Thyroid gland (tissue), 4 donors: Measurements from ENCODE around the gene HK2. TPM values are rescaled to one million over a fixed set of nuclear protein-coding genes. Genes with fewer than 3 reads are reported as not detected.
"Not testable (repeated sequence)": the region's sequence is repeated elsewhere in the genome, so short reads cannot be mapped to it uniquely, and the experiment has no call there.

Source experiments
- DNase-seq, 2 donors: peaks; one replicate each; pipeline ENCODE4 v3.0.0-alpha.2; 2019
- H3K27ac ChIP-seq, 3 donors: fragments of 200-600 bp; sonication (generic); 1 replicate in 2 of 3; 2 replicates in 1 of 3; pipeline ENCODE4 v1.5.1; 2016 to 2019; ENCODE audit warnings: mild to moderate bottlenecking in 1 of 3, moderate library complexity in 1 of 3
- H3K27me3 ChIP-seq: fragments of 200-600 bp; sonication (generic); one replicate; pipeline ENCODE4 v1.5.1; 2019
- H3K36me3 ChIP-seq, 2 donors: fragments of 200-600 bp; sonication (generic); one replicate each; pipeline ENCODE4 v1.5.1; 2016 to 2019
- H3K4me1 ChIP-seq, 2 donors: fragments of 200-600 bp; sonication (generic); one replicate each; pipeline ENCODE4 v1.5.1; 2017 to 2019
- H3K4me3 ChIP-seq, 3 donors: fragments of 200-600 bp; sonication (generic); replicated peaks in 1 of 3; 1 replicate in 2 of 3; 2 replicates in 1 of 3; pipeline ENCODE4 v1.5.1; 2016; ENCODE audit warnings: mild to moderate bottlenecking in 1 of 3
- H3K9me3 ChIP-seq: fragments of 200-600 bp; sonication (generic); one replicate; pipeline ENCODE4 v1.5.1; 2017
- POLR2A ChIP-seq, 2 donors: fragments of 450-650 bp; IDR thresholded peaks; one replicate each; pipeline ENCODE4 v1.6.1; 2017; ENCODE audit warnings: antibody characterized with exemption in 2 of 2, mild to moderate bottlenecking in 2 of 2, moderate library complexity in 1 of 2
- WGBS, 2 donors: methylation state at CpG; one replicate each; pipeline ENCODE4 v1.1.5; 2017; 5-methylcytosine and 5-hydroxymethylcytosine counted together
- intact Hi-C: fragments of 100-400 bp; cut with DNase I; formaldehyde crosslinking; loops from one replicate; pipeline ENCODE4 v1.15.1; 2023
- total RNA-seq, 4 donors: library from RNA; depleted of rRNA; stranded (reverse); fragments of >200 nt; gene quantifications; one replicate each; pipeline ENCODE4 v1.2.3, GENCODE V29; 2016
- TF ChIP-seq, protein P1 (sequence below), 6 experiments: fragments of 200-600 bp in 3 of 6; fragments of 450-650 bp in 3 of 6; sonication (generic) in 3 of 6; IDR thresholded peaks; one replicate each; pipeline ENCODE4 v1.5.1; 2016 to 2019; ENCODE audit warnings: antibody characterized with exemption in 6 of 6, mild to moderate bottlenecking in 2 of 6, inconsistent platforms in 1 of 6, moderate library complexity in 1 of 6

Gene HK2
- total RNA-seq, 4 donors from 2014 or later: 6.7 to 47.8 (median 26.9) TPM

DNA sequence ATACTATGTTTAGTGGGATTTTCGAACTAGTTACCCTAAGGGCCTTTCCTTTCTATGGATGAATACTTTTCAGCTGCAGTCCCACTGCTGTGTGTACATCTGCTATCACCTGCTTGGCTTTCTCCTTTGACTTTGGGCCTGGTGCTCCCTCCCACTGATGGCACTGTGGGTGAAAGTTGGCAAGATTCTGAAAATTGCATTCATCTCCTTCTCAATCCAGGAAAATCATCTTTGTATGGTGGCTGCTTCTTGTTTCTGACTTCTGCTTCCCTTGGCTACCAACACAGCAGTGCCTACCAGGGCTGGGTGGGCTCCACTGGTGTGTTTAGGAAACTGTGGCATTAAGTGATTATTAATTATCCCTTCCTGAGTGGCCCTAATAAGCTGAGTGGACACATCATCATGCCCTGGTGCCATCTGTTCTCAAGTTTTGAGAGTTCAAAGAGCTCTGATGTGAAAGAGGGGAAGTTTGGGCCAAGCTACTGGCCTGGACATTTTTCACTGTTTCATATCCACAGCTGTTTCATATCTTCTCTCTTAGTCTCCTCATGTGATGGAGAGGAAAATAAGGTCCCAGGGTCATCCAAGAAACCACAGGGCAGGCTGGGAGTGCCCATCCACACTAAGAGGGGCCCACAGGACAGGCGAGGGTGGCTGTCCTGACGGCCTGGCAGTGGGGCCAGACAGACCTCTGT lies 16.7 kb downstream of the HK2 start:
- Histone ChIP-seq H3K9me3 (no peaks in the 10 kb centered on the region), H3K27ac (peak overlapping the region in 2 of 3 donors; percentile 16 to 26), H3K4me3 (no peak overlapping the region), H3K27me3 (no peaks in the 10 kb centered on the region), H3K4me1 (peaks cover 3 to 30% of the 10 kb centered on the region in 2 donors), H3K36me3 (no peaks in the 10 kb centered on the region)
- DNase-seq: no peak
- WGBS, 2 donors: 94 to 96% methylated on average over 3 of the region's 3 CpGs
- TF ChIP-seq, protein P1, sequence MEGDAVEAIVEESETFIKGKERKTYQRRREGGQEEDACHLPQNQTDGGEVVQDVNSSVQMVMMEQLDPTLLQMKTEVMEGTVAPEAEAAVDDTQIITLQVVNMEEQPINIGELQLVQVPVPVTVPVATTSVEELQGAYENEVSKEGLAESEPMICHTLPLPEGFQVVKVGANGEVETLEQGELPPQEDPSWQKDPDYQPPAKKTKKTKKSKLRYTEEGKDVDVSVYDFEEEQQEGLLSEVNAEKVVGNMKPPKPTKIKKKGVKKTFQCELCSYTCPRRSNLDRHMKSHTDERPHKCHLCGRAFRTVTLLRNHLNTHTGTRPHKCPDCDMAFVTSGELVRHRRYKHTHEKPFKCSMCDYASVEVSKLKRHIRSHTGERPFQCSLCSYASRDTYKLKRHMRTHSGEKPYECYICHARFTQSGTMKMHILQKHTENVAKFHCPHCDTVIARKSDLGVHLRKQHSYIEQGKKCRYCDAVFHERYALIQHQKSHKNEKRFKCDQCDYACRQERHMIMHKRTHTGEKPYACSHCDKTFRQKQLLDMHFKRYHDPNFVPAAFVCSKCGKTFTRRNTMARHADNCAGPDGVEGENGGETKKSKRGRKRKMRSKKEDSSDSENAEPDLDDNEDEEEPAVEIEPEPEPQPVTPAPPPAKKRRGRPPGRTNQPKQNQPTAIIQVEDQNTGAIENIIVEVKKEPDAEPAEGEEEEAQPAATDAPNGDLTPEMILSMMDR (IDR thresholded peaks at IDR 0.05): no peak
- TF ChIP-seq POLR2A (IDR thresholded peaks at IDR 0.05): no peak
- intact Hi-C loops: no loop called here

DNA sequence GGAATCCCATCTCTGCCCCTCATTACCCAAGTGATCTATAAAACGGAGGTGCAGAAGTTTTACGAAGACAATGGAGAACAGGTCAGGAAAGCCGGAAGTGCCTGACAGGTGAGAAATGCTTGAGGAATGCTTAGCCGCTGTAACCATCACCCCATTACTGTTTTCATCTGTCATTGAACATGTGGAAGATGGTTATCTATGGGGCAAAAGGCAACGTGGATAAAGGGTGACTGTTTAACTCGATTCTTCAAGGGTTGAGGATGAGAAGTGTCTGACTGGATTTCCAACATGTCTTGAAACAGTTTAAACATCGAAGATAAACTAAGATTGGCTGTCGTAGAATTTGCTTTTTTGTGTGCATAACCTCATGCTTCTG lies 17.3 kb downstream of the HK2 start:
- no peak for DNase-seq
- no peaks in the 10 kb centered on the region for H3K36me3 ChIP-seq
- intact Hi-C loops: no loop called here
- H3K4me3 ChIP-seq: no peak overlapping the region
- H3K27ac ChIP-seq: no peak overlapping the region
- no peaks in the 10 kb centered on the region for H3K9me3 ChIP-seq
- peaks cover 3 to 24% of the 10 kb centered on the region in 2 donors for H3K4me1 ChIP-seq
- TF ChIP-seq, protein P1 (IDR thresholded peaks at IDR 0.05): no peak
- TF ChIP-seq POLR2A (IDR thresholded peaks at IDR 0.05): no peak
- no peaks in the 10 kb centered on the region for H3K27me3 ChIP-seq
- 86 to 90% methylated on average over 8 of the region's 8 CpGs for WGBS, 2 donors

DNA sequence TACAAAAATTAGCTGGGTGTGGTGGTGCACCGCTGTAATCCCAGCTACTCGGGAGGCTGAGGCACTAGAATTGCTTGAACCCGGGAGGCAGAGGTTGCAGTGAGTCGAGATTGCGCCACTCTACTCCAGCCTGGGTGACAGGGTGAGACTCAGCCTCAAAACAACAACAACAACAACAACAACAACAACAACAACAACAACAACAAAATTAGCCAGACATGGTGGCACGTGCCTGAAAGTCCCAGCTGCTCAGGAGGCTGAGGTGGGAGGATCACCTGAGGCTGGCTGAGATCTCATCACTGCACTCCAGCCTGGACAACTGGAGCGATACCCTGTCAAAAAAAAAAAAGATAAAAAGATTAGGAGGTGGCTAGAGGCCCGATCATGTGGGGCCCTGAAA lies 19.4 kb downstream of the HK2 start:
- H3K27me3 ChIP-seq, H3K36me3 ChIP-seq, intact Hi-C loops, DNase-seq, H3K27ac ChIP-seq, H3K4me3 ChIP-seq, H3K9me3 ChIP-seq: not testable (repeated sequence)
- WGBS, 2 donors: 92 to 97% methylated on average over 8 of the region's 8 CpGs
- peaks cover 3 to 16% of the 10 kb centered on the region in 2 donors for H3K4me1 ChIP-seq

DNA sequence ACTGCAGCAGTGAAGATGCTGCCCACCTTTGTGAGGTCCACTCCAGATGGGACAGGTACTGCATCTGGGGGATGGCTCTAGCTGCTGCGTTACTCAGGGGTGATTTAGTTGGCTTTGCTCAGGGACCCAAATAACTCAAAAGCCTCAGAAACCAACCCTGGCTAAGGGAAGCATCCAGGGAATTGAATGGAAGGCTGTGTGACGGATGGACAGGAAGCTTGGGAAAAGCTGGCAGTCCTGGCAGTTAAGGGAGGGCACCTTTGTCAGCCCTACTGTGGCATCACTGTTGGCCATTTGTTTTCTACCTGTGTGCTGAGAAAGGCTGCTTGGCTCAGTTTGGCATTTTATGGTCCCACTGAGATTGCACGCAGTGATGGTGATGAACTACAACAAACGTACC lies 20.5 kb downstream of the HK2 start:
- no peaks in the 10 kb centered on the region for H3K27me3 ChIP-seq
- no peaks in the 10 kb centered on the region for H3K9me3 ChIP-seq
- H3K27ac ChIP-seq: no peak overlapping the region
- intact Hi-C loops: no loop called here
- no peaks in the 10 kb centered on the region for H3K36me3 ChIP-seq
- H3K4me1 ChIP-seq: peaks cover 2 to 13% of the 10 kb centered on the region in 2 donors
- no peak for TF ChIP-seq POLR2A (IDR thresholded peaks at IDR 0.05)
- TF ChIP-seq, protein P1 (IDR thresholded peaks at IDR 0.05): no peak
- 92 to 99% methylated on average over 4 of the region's 4 CpGs for WGBS, 2 donors
- DNase-seq: no peak
- H3K4me3 ChIP-seq: no peak overlapping the region

DNA sequence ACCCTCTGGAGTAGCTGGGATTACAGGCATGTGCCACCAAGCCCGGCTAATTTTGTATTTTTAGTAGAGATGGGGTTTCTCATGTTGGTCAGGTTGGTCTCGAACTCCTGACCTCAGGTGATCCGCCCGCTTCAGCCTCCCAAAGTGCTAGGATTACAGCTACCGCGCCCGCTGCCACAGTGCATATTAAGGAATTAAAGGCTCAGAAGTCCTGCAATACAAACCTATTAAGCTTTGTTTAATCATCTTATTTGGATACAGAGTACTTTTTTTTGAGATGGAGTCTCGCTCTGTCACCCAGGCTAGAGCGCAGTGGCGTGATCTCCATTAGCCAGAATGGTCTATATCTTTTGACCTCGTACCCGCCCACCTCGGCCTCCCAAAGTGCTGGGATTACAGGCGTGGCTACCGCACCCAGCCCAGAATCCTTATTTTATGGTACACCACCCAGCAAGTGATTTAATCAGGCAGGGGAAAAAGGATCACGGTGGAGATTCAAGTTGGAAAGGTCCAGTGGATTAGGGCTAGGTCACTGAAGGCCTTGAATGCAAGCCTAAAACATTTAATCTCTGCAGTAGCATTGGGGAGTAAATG lies 21.3 kb downstream of the HK2 start:
- H3K27ac ChIP-seq, H3K36me3 ChIP-seq, H3K4me1 ChIP-seq, intact Hi-C loops, H3K4me3 ChIP-seq, H3K27me3 ChIP-seq, H3K9me3 ChIP-seq, DNase-seq: not testable (repeated sequence)
- WGBS, 2 donors: 98% methylated on average over 16 of the region's 16 CpGs

DNA sequence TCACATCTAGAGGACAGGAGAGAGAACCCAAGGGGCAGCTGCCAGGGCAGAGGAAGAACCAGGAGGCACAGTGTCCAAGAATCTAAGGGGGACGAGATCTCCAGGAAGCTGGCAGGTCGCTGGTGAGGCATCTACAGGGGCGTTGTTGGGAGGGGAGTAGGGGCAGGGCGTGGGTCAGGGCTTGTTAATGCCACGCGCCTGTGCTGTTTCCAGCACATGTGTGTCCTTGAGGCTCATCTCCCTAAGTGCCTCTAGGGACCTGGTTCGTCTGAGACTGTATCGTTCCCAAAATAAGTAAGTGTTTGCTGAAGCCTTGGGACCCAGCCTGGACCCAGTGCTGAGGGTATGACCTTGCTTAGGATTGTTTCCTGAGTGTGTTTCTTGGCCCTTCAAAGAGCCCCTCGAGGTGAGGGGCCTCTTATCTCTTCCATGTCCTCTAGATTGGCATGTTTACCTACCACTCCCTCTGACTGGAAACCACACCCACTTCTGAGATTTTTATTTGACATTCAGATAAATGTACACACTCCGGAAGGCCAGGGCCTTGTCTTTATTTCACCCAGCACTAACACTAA lies 22.2 kb downstream of the HK2 start:
- H3K27ac ChIP-seq: no peak overlapping the region
- 76 to 77% methylated on average over 9 to 10 of the region's 10 CpGs for WGBS, 2 donors
- no peaks in the 10 kb centered on the region for H3K27me3 ChIP-seq
- intact Hi-C loops: no loop called here
- no peaks in the 10 kb centered on the region for H3K4me1 ChIP-seq
- no peak overlapping the region for H3K4me3 ChIP-seq
- no peaks in the 10 kb centered on the region for H3K9me3 ChIP-seq
- no peak for DNase-seq
- TF ChIP-seq POLR2A (IDR thresholded peaks at IDR 0.05): no peak
- TF ChIP-seq, protein P1 (IDR thresholded peaks at IDR 0.05): no peak
- no peaks in the 10 kb centered on the region for H3K36me3 ChIP-seq
